ENCODE measurements around the gene PDE7B. TPM values are rescaled to one million over a fixed set of nuclear protein-coding genes. Genes with fewer than 3 reads are reported as not detected.
A peak's percentile ranks its signal among the peaks of the same experiment; 100 is the strongest.

Gene PDE7B
- total RNA-seq, 1 donor: 25.3 TPM

- no peak overlapping the region for H2AFZ ChIP-seq (ENCODE audit: low read length)
- no peak overlapping the region for H3K27ac ChIP-seq (ENCODE audit: low read depth, low read length)
- no peak overlapping the region for H3K4me2 ChIP-seq (ENCODE audit: insufficient read depth, low read length)
- H3K9me3 ChIP-seq (ENCODE audit: low read depth, low read length): no peaks in the 10 kb centered on the region
- H3K27me3 ChIP-seq (ENCODE audit: insufficient read depth, low read length): no peaks in the 10 kb centered on the region
- no peaks in the 10 kb centered on the region for H3K79me2 ChIP-seq (ENCODE audit: insufficient read depth, low read length)
- no peaks in the 10 kb centered on the region for H4K20me1 ChIP-seq (ENCODE audit: insufficient read depth, low read length)
- no peak for DNase-seq (ENCODE audit: insufficient read length, low spot score, missing footprints)
- no peaks in the 10 kb centered on the region for H3K36me3 ChIP-seq (ENCODE audit: insufficient read depth, low read length)
- no peak for TF ChIP-seq CTCF (IDR thresholded peaks at IDR 0.05; ENCODE audit: extremely low read depth, low read depth, low read length)
- no peak overlapping the region for H3K4me3 ChIP-seq (ENCODE audit: insufficient read depth, low read length)
- peaks cover 5% of the 10 kb centered on the region for H3K4me1 ChIP-seq (ENCODE audit: insufficient read depth, low read length)
Measured at GRCh38 chr6:135817035-135817434, 34.5 kb upstream of the PDE7B start.

GRCh38 chr6:135819665-135820064, 31.8 kb upstream of the PDE7B start:
- no peak for DNase-seq (ENCODE audit: insufficient read length, low spot score, missing footprints)
- TF ChIP-seq CTCF (IDR thresholded peaks at IDR 0.05; ENCODE audit: extremely low read depth, low read depth, low read length): no peak
- Histone ChIP-seq H3K27ac (ENCODE audit: low read depth, low read length) (no peak overlapping the region), H3K4me3 (ENCODE audit: insufficient read depth, low read length) (no peak overlapping the region), H3K36me3 (ENCODE audit: insufficient read depth, low read length) (no peaks in the 10 kb centered on the region), H4K20me1 (ENCODE audit: insufficient read depth, low read length) (no peaks in the 10 kb centered on the region), H3K4me2 (ENCODE audit: insufficient read depth, low read length) (no peak overlapping the region), H3K79me2 (ENCODE audit: insufficient read depth, low read length) (no peaks in the 10 kb centered on the region), H3K27me3 (ENCODE audit: insufficient read depth, low read length) (no peaks in the 10 kb centered on the region), H3K9me3 (ENCODE audit: low read depth, low read length) (no peaks in the 10 kb centered on the region), H2AFZ (ENCODE audit: low read length) (no peak overlapping the region), H3K4me1 (ENCODE audit: insufficient read depth, low read length) (no peaks in the 10 kb centered on the region)

GRCh38 chr6:135820340-135820739, 31.2 kb upstream of the PDE7B start:
- H3K36me3 ChIP-seq (ENCODE audit: insufficient read depth, low read length): no peaks in the 10 kb centered on the region
- H3K79me2 ChIP-seq (ENCODE audit: insufficient read depth, low read length): no peaks in the 10 kb centered on the region
- peak overlapping the region; percentile 93 for H2AFZ ChIP-seq (ENCODE audit: low read length)
- no peak overlapping the region for H3K4me2 ChIP-seq (ENCODE audit: insufficient read depth, low read length)
- H4K20me1 ChIP-seq (ENCODE audit: insufficient read depth, low read length): no peaks in the 10 kb centered on the region
- no peaks in the 10 kb centered on the region for H3K4me1 ChIP-seq (ENCODE audit: insufficient read depth, low read length)
- H3K4me3 ChIP-seq (ENCODE audit: insufficient read depth, low read length): peak overlapping the region; percentile 9
- TF ChIP-seq CTCF (IDR thresholded peaks at IDR 0.05; ENCODE audit: extremely low read depth, low read depth, low read length): no peak
- no peaks in the 10 kb centered on the region for H3K27me3 ChIP-seq (ENCODE audit: insufficient read depth, low read length)
- H3K9me3 ChIP-seq (ENCODE audit: low read depth, low read length): no peaks in the 10 kb centered on the region
- H3K27ac ChIP-seq (ENCODE audit: low read depth, low read length): no peak overlapping the region
- DNase-seq (ENCODE audit: insufficient read length, low spot score, missing footprints): no peak

- Histone ChIP-seq H3K9me3 (ENCODE audit: low read depth, low read length) (no peaks in the 10 kb centered on the region), H4K20me1 (ENCODE audit: insufficient read depth, low read length) (no peaks in the 10 kb centered on the region), H3K4me3 (ENCODE audit: insufficient read depth, low read length) (no peak overlapping the region), H3K27ac (ENCODE audit: low read depth, low read length) (no peak overlapping the region), H3K79me2 (ENCODE audit: insufficient read depth, low read length) (no peaks in the 10 kb centered on the region), H3K4me2 (ENCODE audit: insufficient read depth, low read length) (no peak overlapping the region), H3K4me1 (ENCODE audit: insufficient read depth, low read length) (no peaks in the 10 kb centered on the region), H3K27me3 (ENCODE audit: insufficient read depth, low read length) (no peaks in the 10 kb centered on the region), H3K36me3 (ENCODE audit: insufficient read depth, low read length) (no peaks in the 10 kb centered on the region), H2AFZ (ENCODE audit: low read length) (peak overlapping the region; percentile 15)
- no peak for DNase-seq (ENCODE audit: insufficient read length, low spot score, missing footprints)
- no peak for TF ChIP-seq CTCF (IDR thresholded peaks at IDR 0.05; ENCODE audit: extremely low read depth, low read depth, low read length)
Measured at GRCh38 chr6:135823851-135824250, 27.6 kb upstream of the PDE7B start.

Measured in osteoblast (primary cell).